Measurements from ENCODE around the gene ZSWIM8.
"Not testable (repeated sequence)": the region's sequence is repeated elsewhere in the genome, so short reads cannot be mapped to it uniquely, and the experiment has no call there.

ZSWIM8 gene

DNA sequence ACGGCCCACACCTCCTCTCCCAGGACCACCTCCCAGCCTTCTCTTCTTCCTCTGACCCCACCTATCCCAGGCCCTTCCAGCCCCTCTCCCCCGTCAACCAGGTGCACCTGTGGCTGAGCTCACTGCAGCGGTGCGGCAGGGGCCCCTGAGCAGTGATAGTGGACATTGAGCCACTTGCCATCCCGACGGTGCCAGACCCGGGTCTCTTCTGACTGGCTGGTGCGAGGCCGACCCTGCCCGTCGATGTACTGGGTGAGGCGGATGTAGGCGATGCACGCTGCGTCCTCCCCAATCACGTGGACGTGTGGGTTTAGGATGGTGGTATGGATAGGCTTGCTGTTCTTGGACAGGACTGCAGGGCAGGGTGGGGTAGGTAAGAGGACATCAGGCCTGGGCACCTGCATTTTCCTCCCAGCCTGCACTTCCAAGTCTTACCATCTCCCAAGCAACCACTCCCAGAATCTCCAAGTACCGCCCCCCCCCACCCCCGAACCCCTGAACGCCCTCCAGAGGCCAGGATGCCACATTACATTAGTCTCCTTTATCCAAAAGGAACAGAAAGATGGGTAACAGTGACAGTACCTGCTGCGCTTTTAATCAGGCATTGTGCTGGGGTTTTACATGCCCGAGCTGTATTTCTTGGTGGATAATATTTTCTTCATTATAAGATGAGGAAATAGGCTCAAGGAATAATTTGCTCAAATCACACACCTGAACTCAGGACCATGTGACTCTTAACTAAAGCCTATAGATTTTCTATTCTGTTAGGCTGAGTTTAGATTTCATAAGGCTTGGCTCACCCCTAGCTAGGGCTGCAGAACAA, 29.7 kb downstream of the ZSWIM8 start:
- no peak for DNase-seq

- no peak for DNase-seq
Observed at GRCh38 chr10:73815719-73816030, 30.3 kb downstream of the ZSWIM8 start.

DNA sequence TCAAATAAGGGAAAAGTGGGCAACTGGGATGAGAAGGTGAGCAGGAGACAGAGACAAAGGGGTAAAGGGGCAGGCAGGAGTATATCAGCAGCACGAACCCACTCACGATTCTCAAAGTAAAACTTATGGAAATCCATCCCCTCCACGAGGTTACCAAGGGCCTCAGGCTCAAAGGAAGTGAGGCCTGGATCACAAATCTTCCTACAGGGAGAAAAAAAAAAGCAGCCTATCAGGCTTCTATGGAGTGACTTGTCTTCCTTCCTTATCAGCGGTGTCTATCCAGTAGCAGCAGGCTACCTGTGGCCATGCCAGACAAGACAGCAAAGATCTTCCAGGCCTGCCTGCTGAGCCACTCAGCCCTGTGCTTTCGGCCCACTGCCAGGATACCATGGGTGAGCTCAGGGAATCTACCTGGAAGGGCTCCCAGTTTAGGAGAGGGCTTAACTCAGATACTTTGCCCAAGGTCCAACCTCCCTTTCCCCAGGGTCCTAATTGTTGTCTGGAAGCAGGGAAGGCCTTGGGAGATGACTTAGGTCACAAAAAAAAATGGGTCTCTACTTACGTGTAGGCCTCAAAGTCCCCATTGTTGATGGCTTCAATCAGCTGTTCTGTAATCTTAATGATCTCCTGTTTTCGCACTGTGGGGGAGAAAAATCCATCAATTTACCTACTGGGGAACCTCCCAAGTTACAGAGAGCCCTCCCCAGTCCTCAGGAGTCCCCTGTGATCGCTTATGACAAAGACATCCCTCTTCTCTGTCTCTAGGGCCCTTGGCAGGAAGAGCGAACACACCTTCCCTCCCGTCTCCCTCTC, 31.7 kb downstream of the ZSWIM8 start:
- DNase-seq, result no peak

GRCh38 chr10:73817826-73818225, 32.4 kb downstream of the ZSWIM8 start:
- no peak for DNase-seq

DNA sequence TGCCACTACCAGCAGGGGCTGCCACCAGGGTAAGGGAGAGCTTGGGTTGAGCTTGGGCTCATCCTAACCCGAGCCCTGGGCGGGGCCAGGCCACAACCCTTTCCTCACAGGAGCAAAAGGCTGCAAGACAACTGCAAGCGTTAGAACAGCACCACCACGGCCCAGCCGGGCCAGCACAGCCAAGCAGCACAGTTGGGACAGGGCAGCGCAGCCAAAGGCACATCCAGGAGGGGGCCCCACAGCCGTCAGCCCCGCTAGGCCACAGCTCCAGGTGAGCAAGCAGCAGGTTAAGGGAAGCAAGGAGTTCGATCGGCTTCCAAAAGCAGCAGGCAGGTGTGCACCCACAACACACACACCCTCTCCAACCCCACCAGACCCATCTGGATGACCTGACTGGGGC, 33.0 kb downstream of the ZSWIM8 start:
- no peak for DNase-seq

- DNase-seq, result no peak
Observed at GRCh38 chr10:73819081-73819480, 33.7 kb downstream of the ZSWIM8 start.

- DNase-seq, result no peak
Observed at GRCh38 chr10:73819513-73820093, 34.2 kb downstream of the ZSWIM8 start.

DNA sequence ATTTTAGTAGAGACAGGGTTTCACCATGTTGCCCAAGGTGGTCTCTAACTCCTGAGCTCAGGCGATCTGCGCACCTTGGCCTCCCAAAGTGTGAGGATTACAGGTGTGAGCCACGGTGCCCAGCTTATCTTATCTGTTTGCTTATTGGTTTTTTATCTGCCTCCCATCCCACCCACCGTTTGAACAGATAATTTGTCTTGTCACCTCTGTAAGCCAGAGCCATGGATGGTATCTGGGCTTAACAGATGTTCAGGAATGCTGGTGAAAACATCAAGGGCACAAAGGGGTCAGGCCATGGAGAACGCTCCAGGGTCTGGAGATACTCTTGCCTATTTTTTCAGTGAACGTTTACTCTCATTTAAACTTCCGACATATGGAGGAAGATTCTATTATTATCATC, 38.0 kb downstream of the ZSWIM8 start:
- no peak for DNase-seq

DNA sequence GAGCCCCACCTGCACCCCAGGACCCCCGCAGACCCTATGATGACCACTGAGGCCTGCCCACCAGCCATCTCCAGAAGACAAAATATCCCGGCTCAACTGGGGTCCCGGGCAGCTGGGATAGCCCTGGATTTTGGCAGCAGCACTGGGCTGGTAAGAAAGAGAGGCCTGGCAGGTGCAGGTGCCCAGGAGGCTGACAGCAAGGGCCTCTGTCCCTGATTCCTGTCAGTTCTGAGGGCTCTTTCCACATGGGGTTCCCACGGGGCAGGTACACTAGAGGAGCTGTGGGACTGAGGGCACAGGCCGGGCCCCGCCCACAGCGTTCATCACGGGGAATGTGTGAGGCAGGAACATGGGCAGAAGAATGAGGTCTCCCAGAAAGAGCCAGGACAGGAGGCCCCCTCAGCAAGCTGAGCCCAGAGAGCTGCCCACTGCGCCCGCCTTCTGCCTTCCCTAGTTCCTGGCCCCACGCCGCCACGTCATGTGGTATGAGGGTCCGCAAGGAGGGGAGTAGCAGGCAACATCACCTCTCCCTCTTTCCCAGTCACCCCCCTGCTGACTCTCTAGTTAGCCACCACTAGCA, 38.8 kb downstream of the ZSWIM8 start:
- DNase-seq, result no peak

GRCh38 chr10:73827346-73828089, 42.1 kb downstream of the ZSWIM8 start:
- no peak for DNase-seq

GRCh38 chr10:73828161-73828560, 42.8 kb downstream of the ZSWIM8 start:
- no peak for DNase-seq

DNA sequence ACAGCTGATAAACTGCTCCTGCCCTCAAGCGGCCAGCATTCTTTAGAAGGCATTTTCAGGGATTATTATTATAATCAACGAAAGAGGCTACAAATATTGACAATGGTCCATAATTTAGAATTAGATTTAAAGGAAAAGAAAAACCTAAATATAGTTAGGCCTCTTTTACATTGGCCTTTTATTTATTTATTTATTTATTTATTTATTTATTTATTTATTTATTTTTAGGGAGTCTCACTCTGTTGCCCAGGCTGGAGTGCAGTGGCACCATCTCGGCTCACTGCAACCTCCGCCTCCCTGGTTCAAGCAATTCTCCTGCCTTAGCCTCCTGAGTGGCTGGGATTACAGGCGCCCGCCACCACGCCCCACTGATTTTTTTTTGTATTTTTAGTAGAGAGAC, 43.7 kb downstream of the ZSWIM8 start:
- DNase-seq, result not testable (repeated sequence)

DNA sequence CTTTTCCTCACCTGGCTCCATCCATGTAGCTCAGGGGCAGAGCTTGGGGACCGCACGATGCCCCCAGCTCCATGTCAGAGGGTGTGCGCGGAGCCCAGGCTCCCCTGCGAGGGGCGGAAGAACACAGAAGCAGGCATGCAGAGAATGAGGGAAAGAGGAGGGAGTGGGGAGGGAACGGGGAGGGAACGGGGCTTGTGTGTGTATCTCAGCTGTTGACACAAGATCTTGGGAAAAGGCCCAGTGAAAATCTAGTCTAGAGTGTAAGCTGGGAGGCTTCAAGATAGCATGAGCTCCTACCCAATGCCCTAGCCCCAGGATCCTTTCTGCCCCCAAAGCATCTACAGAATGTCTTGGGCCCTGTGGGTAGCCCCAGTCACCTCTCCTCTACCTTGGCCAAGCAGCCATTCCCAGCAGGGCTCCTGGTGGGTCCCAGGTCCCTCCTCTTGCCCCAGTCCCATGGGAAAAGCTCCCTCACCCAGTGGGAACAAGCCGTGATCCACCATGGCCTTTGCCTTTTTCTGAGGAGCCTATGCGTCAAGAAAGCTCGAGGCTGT, 51.1 kb downstream of the ZSWIM8 start:
- DNase-seq, result no peak

DNA sequence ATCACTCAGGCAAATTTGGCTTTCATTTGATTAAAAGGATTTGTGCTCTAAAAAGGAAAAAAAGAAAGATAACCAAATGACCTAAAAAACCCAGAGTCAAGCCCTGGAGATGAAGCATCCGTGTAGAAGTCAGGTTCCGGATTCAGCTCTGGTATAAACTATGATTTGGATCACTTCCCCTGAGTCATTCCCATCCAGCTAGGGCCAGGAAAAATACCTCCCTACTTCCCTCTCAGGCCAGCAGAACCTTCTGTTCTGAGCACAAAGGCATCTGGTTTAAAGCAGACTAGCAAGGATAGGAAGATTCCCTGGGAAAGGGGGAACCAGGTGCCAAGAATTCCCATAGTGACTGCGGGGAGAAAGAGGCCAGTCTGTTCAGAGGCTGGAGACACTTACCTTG, 51.7 kb downstream of the ZSWIM8 start:
- no peak for DNase-seq

- no peak for DNase-seq
Observed at GRCh38 chr10:73838008-73838567, 52.7 kb downstream of the ZSWIM8 start.

DNA sequence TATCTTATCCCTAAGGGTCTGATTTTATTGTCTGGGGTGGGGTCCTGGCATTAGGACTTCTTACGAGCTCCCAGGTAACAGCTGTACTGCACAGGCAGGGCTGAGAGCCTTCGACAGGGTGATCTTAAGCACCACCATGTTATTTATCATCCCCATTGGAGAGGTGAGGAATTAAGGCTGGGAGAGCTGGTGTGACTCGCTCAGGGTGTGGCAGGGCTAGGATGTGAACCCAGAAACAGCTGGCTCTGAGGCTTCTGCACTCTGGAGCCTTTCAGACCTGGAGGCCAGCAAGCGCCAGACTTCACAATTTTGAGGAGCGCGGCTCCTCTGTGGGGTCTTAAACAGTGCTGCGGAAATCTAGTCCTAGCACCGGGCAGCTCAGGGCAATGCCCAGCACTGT, 53.4 kb downstream of the ZSWIM8 start:
- no peak for DNase-seq

DNA sequence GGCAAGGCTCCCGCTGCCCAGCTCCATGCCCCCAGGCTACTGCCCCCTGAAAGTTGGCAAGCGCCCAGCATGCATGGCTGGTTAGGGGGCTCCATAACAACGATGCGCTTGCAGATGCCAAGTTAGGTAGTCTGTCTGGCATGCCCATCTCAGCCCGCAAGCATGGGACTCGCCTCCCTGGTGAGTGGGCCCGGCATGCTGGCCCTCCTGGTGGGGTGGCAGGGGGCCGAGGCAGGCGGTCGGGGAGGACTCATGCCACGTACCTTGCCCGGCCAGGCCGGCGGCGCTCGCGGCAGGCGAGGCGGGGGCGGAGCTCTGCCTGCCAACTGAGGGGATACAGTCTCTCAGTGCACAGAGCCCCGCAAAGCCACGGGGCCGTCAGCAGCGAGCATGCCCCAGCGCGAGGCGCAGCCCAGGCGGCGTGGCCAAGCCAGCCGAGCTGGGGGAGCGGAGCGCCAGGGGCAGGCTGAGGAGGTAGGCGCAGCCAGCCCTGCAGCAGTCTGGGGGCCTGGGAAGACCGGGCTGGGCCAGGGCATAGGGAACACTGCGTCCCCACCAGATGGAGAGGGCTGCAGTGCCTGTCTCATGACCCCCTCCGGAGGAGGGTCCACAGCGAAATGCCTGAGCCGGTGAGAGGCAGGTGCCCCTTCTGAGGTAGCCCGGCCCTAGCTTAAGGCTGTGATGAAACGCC, 54.0 kb downstream of the ZSWIM8 start:
- no peak for DNase-seq

DNA sequence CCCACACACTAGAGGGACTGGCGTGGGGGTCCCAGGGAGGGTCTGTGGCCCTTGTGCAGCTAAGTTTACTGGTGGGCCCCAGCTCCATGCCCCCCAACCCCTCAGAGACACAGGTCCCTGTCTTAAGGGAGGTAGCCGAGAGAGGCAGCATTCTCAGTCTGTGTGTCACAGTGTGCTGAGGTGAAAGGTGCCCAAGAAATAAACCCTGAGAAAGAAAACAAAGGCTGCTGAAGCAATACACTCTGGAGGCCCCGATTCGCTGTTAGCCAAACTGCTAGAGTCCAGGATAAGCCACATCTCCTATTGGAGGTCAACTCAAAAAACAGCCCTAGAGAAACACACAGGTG, 54.6 kb downstream of the ZSWIM8 start:
- DNase-seq, result no peak

DNA sequence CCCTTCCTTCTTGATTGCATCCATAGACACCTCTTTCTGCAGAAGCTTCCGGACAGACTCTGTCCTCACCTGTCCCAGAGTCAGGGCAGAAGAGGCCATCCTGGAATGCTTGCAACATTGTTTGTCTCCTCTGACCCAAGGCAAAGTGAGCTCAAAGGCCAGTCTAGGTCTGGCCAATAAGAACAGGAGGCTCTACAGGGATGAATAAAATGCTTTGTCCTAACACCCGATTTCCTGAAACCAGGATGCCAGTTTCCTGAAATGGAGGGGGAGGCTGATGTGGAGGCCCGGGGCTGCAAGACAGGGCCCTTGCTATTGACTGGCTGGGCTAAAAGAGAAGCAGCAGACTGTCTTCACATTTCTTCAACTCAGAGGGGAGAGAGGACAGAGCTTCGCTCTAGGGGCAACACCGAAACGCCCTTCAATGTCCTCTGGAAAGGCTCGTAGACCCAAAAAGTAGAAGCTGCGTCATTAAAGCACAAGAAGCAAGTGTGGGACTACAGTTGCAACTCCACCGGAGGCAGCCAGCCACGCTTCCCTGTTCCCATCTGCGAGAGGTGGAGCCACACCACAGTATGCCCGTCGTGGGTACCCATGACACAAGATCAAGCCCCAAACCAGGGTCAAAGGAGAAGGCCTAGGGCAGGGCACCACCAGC, 55.1 kb downstream of the ZSWIM8 start:
- no peak for DNase-seq

DNA sequence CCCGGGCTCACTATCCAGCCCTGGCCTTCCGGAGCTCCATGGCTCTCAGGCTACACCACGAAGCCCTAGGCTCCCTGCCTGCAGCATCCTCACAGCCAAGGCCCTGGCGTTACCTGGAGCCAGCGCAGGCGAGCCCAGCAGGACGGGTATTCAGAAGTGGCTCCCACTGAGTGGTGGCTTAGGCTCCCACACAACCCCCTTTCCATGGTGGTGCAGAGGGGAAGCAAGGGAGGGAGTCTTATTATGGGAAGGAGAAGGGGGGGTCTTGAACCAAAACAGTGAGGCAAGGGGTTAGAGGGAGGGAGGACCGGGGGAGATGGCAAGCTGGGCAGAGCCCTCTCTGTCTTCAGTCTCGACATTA, 55.6 kb downstream of the ZSWIM8 start:
- no peak for DNase-seq
